Testis (tissue), 3 donors: ENCODE results near the gene TNS1. TPM values are rescaled to one million over a fixed set of nuclear protein-coding genes. Genes with fewer than 3 reads are reported as not detected.

Experiments
- DNase-seq: peaks from one replicate; pipeline ENCODE4 v3.0.0-alpha.2; 2019
- H3K27ac ChIP-seq, 2 donors: fragments of 200-600 bp; sonication (generic); one replicate each; pipeline ENCODE4 v1.5.1; 2019
- H3K27me3 ChIP-seq: fragments of 200-600 bp; sonication (generic); one replicate; pipeline ENCODE4 v1.5.1; 2019
- H3K36me3 ChIP-seq: fragments of 200-600 bp; sonication (generic); one replicate; pipeline ENCODE4 v1.5.1; 2017; ENCODE audit warnings: low read depth; ENCODE audit errors: missing control alignments
- H3K4me1 ChIP-seq: fragments of 200-600 bp; sonication (generic); one replicate; pipeline ENCODE4 v1.5.1; 2019
- H3K4me3 ChIP-seq, 2 donors: fragments of 200-600 bp; sonication (generic); one replicate each; pipeline ENCODE4 v1.5.1; 2017 to 2019
- H3K9me3 ChIP-seq: fragments of 200-600 bp; sonication (generic); one replicate; pipeline ENCODE4 v1.5.1; 2017
- POLR2A ChIP-seq: fragments of 450-650 bp; IDR thresholded peaks from one replicate; pipeline ENCODE4 v1.6.1; 2017; ENCODE audit warnings: antibody characterized with exemption, mild to moderate bottlenecking, moderate library complexity
- WGBS, 2 donors: methylation state at CpG; one replicate each; pipeline ENCODE4 v1.1.5; 2018; 5-methylcytosine and 5-hydroxymethylcytosine counted together
- intact Hi-C: fragments of 100-400 bp; cut with DNase I; formaldehyde crosslinking; loops from one replicate; pipeline ENCODE4 v1.15.1; 2023; ENCODE audit warnings: low total_unique reads
- polyA plus RNA-seq: library from polyadenylated mRNA; stranded (reverse); fragments of 350-450 nt; fragmentation: Illumina TruSeq; extraction: RNeasy Lipid Tissue Mini Kit (QIAGEN cat#74804); gene quantifications from one replicate; pipeline ENCODE4 v1.2.3, GENCODE V29; 2014; ENCODE audit warnings: low read depth, low replicate concordance; ENCODE audit not compliant: insufficient read depth
- total RNA-seq, 2 donors: library from RNA; depleted of rRNA; stranded (reverse); fragments of >200 nt; gene quantifications; one replicate each; pipeline ENCODE4 v1.2.3, GENCODE V29; 2016
- TF ChIP-seq, protein P1 (sequence below), 3 experiments: fragments of 450-650 bp in 2 of 3; fragments of 200-600 bp in 1 of 3; sonication (generic) in 1 of 3; IDR thresholded peaks; one replicate each; pipeline ENCODE4 v1.5.1; 2016 to 2019; ENCODE audit warnings: antibody characterized with exemption in 3 of 3, mild to moderate bottlenecking in 2 of 3, moderate library complexity in 1 of 3

The TNS1 gene
- total and polyA plus RNA-seq, 3 donors from 2014 or later, result 75.9 to 256 (median 227) TPM

DNA sequence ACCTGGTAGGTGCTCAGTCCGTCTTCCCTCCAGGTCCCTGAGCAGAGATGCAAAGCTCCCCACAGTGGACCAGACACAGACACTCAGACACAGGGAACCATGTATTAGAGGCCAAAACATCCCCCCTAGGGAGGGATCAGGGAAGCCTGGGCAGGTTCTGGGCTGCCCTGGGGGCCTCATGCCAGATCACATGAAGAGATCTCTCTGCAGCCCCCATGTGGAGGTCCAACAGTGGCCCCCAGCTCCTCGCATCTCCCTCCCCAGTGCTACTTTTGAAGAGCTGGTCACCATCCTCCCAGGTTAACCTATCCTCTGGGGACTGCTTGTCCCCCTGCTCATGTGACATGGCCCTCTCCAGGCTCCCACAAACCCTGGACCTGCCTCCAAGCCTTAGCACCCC, 10.5 kb upstream of the TNS1 start:
- no peak overlapping the region for H3K27ac ChIP-seq
- no peaks in the 10 kb centered on the region for H3K27me3 ChIP-seq
- H3K36me3 ChIP-seq, result no peaks in the 10 kb centered on the region
- H3K4me3 ChIP-seq, result no peak overlapping the region
- DNase-seq, result no peak
- H3K9me3 ChIP-seq, result no peaks in the 10 kb centered on the region
- H3K4me1 ChIP-seq, result peaks cover 28% of the 10 kb centered on the region
- TF ChIP-seq POLR2A, result no peak
- TF ChIP-seq, protein P1, sequence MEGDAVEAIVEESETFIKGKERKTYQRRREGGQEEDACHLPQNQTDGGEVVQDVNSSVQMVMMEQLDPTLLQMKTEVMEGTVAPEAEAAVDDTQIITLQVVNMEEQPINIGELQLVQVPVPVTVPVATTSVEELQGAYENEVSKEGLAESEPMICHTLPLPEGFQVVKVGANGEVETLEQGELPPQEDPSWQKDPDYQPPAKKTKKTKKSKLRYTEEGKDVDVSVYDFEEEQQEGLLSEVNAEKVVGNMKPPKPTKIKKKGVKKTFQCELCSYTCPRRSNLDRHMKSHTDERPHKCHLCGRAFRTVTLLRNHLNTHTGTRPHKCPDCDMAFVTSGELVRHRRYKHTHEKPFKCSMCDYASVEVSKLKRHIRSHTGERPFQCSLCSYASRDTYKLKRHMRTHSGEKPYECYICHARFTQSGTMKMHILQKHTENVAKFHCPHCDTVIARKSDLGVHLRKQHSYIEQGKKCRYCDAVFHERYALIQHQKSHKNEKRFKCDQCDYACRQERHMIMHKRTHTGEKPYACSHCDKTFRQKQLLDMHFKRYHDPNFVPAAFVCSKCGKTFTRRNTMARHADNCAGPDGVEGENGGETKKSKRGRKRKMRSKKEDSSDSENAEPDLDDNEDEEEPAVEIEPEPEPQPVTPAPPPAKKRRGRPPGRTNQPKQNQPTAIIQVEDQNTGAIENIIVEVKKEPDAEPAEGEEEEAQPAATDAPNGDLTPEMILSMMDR (IDR thresholded peaks at IDR 0.05), result no peak
- 92 to 100% methylated on average over 2 of the region's 2 CpGs for WGBS, 2 donors
- intact Hi-C loops, result no loop called here

DNA sequence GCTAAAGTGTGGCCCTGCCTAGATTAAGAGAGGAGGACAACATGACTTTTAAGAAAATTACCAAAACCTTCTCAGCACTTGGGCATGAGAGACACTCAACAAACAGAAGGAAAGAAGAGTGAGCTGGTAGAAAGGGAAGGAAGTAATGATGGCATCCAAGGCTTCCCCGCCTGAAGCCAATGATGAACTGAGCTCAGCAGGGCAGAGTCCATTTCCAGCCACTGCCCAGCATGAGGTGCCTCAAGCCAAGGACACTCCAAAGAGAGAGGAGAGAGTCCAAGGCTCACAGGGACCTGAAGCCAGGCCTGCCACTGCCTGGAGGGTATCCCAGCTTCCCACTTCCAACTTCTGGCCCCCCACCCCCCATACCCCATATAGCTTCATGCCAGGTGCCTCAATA, 9.5 kb upstream of the TNS1 start:
- H3K4me3 ChIP-seq, result no peak overlapping the region
- H3K27ac ChIP-seq, result no peak overlapping the region
- no peak for DNase-seq
- no peaks in the 10 kb centered on the region for H3K36me3 ChIP-seq
- H3K4me1 ChIP-seq, result peaks cover 18% of the 10 kb centered on the region
- TF ChIP-seq, protein P1 (IDR thresholded peaks at IDR 0.05), result no peak
- no peak for TF ChIP-seq POLR2A
- intact Hi-C loops, result no loop called here
- H3K9me3 ChIP-seq, result no peaks in the 10 kb centered on the region
- WGBS, 2 donors, result 82 to 94% methylated on average over 1 of the region's 1 CpG
- no peaks in the 10 kb centered on the region for H3K27me3 ChIP-seq

DNA sequence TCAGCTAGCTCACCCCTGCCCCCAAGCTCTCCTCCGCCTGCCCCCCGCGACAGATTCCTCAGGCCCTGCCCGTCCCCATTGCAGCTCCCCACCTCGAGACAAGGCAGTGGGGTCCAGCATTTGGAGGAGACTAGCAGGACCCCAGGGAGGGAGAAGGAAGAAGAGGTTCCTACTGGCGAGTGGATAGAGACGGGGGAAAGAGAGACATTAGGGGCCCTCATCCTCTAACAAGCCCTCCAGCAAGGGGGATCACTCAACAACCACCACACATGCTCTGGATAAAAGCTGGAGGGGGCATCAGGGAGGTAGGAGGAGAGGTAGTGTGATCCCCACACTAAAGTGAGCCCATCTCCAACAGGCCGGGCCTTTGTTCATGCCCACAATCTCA, 8.9 kb upstream of the TNS1 start:
- intact Hi-C loops, result no loop called here
- no peak overlapping the region for H3K27ac ChIP-seq

DNA sequence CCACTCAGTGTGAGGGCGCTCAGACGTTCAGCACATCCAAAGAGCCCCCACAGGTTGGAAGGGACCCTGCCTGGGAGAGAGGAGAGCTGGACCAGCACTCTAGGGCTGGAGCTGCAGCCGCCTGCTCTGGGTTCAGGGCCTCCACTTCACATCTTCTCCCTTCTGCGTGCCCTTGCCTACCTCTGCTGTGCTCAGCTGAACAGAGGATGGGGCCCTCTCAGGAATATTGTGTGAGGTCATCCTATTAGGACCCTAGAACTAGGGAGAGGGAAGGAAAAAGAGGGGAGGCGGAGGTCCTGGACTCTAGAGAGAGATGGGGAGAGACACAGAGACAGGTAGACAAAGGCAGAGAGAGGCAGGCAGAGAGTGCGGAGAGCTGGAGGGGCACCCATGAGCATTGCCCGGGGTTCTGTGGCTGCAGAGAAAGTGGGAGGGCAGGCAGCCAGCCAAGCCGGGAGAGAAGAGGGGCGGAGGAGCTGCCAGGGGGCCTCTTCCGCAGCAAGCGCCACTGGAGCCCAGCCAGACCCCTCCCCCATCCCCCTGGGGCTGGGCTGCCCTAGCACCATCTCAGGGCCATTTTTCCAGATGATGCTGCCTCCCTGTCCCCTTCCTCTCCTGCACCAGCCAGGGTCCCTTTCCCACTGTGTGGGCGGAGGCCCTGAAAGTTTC, 8.3 kb upstream of the TNS1 start:
- Histone ChIP-seq H3K4me1 (peaks cover 10% of the 10 kb centered on the region), H3K27ac (no peak overlapping the region), H3K9me3 (no peaks in the 10 kb centered on the region), H3K4me3 (no peak overlapping the region), H3K27me3 (no peaks in the 10 kb centered on the region), H3K36me3 (no peaks in the 10 kb centered on the region)
- TF ChIP-seq, protein P1 (IDR thresholded peaks at IDR 0.05), result no peak
- TF ChIP-seq POLR2A, result no peak
- intact Hi-C loops, result no loop called here
- 45 to 51% methylated on average over 12 of the region's 12 CpGs for WGBS, 2 donors
- DNase-seq, result no peak

More for the DNA sequence above, 8.9 kb upstream of the TNS1 start:
- Histone ChIP-seq H3K27me3 (no peaks in the 10 kb centered on the region), H3K4me1 (peaks cover 11% of the 10 kb centered on the region), H3K9me3 (no peaks in the 10 kb centered on the region), H3K4me3 (no peak overlapping the region), H3K36me3 (no peaks in the 10 kb centered on the region)
- no peak for DNase-seq
- WGBS, 2 donors, result 67 to 73% methylated on average over 8 of the region's 8 CpGs
- TF ChIP-seq POLR2A, result no peak
- TF ChIP-seq, protein P1 (IDR thresholded peaks at IDR 0.05), result no peak
